Loucy (cell line): Measurements from ENCODE around the gene SH3GL1.

Experiments used
- EZH2phosphoT487 ChIP-seq: fragments of 200-600 bp; IDR thresholded peaks from 2 replicates; pipeline ENCODE4 v1.6.1; 2018; ENCODE audit warnings: antibody characterized with exemption, mild to moderate bottlenecking, moderate library complexity, borderline replicate concordance
- TF ChIP-seq, protein P1 (sequence below): fragments of 200-600 bp; sonication (generic); conservative IDR thresholded peaks from 2 replicates; pipeline ENCODE4 v1.5.1; 2014; ENCODE audit warnings: mild to moderate bottlenecking, antibody characterized with exemption, low read length

DNA sequence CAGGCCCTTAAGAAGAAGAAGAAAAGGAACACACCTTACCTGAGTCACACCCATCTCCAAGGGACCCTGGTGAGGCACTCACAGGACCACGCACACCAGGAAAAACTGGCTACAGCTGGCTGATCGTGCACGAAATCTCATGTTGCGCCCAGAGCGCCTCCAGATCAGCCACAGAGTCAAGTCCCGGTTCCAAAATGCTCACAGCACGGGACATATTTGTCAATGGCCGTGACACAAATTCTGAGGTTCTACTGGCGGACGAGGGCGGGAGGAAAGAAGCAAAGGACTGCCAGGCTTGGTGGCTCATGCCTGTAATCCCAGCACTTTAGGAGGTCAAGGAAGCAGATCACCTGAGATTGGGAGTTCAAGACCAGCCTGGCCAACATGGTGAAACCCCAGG is 21.5 kb downstream of the SH3GL1 start:
- TF ChIP-seq, protein P1, sequence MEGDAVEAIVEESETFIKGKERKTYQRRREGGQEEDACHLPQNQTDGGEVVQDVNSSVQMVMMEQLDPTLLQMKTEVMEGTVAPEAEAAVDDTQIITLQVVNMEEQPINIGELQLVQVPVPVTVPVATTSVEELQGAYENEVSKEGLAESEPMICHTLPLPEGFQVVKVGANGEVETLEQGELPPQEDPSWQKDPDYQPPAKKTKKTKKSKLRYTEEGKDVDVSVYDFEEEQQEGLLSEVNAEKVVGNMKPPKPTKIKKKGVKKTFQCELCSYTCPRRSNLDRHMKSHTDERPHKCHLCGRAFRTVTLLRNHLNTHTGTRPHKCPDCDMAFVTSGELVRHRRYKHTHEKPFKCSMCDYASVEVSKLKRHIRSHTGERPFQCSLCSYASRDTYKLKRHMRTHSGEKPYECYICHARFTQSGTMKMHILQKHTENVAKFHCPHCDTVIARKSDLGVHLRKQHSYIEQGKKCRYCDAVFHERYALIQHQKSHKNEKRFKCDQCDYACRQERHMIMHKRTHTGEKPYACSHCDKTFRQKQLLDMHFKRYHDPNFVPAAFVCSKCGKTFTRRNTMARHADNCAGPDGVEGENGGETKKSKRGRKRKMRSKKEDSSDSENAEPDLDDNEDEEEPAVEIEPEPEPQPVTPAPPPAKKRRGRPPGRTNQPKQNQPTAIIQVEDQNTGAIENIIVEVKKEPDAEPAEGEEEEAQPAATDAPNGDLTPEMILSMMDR, result no peak
- TF ChIP-seq EZH2phosphoT487, result no peak
